GM21381 (cell line): Measurements from ENCODE around the gene AMPD2.
A peak's percentile ranks its signal among the peaks of the same experiment; 100 is the strongest.
"Not testable (repeated sequence)": the region's sequence is repeated elsewhere in the genome, so short reads cannot be mapped to it uniquely, and the experiment has no call there.

Experiments
- ATAC-seq: cut with Tn5 transposase; IDR thresholded peaks from one replicate; pipeline ENCODE4 v1.9.1; 2021; ENCODE audit warnings: mild to moderate bottlenecking, moderate library complexity; ENCODE audit not compliant: unreplicated experiment

The AMPD2 gene

DNA sequence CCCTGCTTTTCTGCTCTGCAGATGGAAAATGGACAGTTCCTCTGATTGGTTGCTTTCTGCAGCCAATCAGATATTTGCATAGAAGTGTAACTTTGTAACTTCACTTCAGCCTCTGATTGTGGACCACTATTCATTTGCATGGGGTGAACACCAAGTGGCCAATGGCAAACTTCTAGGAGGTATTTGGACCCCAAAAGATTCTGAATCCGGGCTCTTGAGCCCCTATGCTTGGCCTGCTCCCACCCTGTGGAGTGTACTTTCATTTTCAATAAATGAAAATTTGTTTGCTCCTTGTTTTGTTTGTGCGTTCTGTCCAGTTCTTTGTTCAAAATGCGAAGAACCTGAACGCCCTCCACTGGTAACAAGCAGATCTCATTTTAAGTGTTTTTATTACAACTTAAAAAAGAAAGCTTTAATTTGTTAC lies 29.9 kb downstream of the AMPD2 start:
- no peak for ATAC-seq

DNA sequence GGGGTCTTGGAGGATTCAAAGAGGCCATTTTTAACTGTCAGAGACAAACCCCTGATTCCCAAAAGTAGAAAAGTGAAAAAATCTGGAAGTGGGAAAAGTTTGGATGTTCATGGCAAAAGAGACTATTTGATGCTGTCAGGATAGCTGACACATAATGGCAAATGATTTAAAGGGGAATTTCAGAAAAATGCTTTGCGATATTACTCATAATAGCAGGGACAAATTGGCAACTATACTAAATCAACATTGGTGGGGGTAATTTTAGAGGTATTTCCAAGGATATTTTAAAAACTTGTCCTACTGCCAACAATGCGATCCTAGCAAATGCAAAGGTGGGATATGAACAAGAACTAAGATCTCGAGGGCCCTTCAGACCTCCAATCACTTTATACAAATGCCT lies 31.0 kb downstream of the AMPD2 start:
- no peak for ATAC-seq

DNA sequence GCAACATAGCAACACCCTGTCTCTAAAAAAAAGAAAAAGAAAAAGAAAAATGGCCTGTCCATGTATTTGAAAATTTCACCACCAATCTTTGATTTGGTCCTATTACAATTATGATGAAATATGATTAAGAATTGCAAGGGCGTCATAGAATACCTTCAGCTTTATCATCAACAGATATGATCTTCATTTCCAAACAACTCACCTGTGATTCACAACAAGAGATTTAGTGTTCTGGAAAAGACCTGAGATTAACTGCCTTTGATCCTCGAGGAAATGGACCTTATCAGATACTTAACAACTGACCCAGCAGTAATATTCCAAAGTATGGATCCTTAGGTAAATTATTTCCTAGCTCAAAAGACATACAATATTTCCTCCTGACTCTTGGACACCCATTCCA lies 32.8 kb downstream of the AMPD2 start:
- ATAC-seq: no peak

DNA sequence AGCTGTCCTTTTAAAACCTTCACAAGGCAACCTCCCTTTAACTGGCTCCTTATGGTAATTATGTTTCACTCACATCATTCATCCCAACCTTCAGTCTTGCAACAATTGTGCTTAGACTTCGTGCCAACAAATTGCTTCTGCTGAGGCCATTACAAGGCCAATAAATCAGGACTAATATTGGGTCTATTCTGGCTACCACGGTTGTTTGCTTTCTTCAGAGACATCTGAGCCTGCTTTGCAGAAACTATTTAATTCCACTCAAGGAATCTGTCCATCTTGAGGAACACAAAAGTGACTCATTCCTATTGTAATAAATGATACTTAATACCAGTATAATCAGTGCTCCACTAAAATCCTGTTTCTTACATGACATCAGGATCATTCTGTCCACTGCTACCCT lies 33.7 kb downstream of the AMPD2 start:
- ATAC-seq: no peak

DNA sequence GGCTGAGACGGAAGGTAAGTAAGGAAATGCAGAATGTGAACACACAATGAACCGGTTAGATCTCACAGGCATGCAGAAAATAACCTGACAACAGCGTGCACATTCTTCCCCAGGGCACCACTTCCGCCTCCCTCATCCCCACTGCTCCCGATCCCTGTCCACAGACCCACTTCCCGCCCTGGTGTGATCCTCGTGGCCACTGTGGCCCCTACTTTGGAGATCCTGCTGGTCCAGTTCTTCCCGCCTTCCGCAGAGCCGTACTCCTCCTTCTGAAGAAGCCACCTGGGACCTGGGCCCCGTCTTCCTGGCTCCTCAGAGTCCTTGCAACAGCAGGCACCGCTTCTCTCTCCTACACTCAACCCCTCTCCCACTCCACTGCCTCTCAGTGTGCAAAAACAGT lies 34.9 kb downstream of the AMPD2 start:
- ATAC-seq: no peak

DNA sequence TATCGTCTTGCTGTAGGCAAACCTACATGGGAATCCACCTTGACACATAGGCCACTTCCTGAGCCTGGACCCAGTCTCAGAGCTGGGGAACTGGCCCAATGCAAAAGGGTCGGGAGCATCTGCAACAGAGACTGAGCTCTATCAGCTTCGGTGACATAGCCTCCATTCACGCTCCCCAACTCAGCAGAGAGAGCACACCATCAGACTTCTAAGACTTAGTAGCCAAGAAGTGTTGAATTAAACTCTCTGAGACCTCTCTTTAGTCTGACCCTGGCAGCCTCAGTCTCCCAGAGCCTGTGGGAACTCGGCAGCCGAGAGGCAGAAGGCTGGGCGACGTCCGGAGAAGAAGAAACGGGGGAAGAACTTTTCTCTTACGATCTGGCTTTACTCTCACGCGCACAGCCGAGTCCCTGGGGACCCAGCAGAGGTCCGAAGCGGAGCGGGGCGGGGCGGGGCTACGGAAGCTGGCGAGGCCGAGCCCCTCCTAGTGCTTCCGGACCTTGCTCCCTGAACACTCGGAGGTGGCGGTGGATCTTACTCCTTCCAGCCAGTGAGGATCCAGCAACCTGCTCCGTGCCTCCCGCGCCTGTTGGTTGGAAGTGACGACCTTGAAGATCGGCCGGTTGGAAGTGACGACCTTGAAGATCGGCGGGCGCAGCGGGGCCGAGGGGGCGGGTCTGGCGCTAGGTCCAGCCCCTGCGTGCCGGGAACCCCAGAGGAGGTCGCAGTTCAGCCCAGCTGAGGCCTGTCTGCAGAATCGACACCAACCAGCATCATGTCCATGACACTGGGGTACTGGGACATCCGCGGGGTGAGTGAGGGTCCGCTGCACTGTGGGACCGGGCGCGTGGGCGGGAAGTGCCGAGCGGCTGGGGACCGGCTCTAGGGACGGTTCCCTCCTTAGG lies 36.2 kb downstream of the AMPD2 start, which contains the start of gene GSTM4:
Gene GSTM4 (plus strand): TSS at position 485 of the 905 bp plus-strand sequence. CDS start 291 bp downstream, at position 776.
- ATAC-seq: peak; percentile 95

DNA sequence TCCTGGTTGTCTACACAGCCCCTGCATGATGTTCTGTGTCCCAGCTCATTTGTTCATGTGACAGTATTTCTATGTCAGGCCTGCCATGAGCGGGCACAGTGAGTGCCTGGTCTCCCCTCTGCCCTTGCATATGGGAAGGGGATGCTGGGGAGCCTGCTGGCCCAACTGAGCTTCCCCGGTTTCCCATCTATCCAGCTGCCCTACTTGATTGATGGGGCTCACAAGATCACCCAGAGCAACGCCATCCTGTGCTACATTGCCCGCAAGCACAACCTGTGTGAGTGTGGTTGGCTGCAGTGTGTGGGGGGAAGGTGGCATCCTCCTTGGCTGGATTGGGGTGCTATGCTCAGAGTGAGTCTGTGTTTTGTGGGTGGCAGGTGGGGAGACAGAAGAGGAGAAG lies 37.8 kb downstream of the AMPD2 start:
- ATAC-seq: no peak

DNA sequence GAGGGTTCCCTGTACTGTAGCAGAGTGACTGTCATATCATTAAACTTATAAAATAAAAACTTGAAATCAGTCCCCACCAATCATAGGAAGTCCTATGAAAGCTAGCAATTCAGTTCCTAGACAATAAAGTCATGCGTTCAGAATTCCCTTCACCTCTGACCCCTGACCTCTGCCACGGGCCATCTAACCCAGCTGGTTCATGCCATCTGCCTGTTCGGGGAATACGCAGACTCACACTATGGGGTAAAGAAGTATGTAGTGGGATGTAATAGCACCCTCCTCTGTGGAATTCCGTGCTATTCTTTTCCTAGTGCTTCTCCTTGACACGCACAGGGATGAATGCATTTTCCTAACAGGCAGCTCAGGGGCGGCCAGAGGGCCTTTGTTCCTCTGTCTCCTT lies 38.3 kb downstream of the AMPD2 start:
- no peak for ATAC-seq

DNA sequence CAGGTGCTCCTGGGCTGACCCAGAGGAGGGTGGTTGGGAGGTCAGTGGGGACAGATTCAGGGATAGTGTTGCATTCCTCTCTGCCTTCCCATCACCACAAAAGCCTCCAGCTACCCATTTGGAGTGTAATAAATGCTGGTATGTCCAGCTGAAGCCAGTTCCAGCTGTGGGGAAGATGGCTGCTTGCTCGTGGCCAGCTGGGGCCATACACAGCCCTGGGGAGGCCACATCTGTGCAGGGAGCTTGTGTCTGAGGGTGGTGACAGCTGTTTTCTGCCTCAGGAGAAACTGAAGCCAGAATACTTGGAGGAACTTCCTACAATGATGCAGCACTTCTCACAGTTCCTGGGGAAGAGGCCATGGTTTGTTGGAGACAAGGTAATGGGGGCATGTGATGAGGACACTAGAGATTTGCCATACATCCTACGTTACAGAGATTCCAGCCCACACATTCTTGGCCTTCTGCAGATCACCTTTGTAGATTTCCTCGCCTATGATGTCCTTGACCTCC lies 39.0 kb downstream of the AMPD2 start:
- ATAC-seq: no peak

DNA sequence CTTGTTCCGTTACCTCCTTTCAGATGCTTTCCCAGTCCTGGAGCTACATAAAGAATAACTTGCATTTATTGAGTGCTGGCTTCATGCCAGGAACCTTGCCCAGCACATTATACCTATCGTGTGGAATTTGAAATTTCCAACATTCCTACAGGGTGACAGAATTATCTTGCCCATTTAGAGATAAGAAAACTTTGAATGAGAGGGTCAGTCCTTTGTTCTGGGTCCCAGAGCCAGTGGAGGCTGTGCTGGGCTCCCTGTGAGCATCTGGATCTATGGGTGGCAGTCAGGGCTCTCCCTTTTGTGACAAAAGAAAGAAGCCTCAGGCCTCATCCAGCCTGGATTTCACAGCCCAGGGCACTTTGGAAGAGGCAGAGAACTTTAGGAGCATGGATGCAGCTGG lies 39.5 kb downstream of the AMPD2 start:
- no peak for ATAC-seq

DNA sequence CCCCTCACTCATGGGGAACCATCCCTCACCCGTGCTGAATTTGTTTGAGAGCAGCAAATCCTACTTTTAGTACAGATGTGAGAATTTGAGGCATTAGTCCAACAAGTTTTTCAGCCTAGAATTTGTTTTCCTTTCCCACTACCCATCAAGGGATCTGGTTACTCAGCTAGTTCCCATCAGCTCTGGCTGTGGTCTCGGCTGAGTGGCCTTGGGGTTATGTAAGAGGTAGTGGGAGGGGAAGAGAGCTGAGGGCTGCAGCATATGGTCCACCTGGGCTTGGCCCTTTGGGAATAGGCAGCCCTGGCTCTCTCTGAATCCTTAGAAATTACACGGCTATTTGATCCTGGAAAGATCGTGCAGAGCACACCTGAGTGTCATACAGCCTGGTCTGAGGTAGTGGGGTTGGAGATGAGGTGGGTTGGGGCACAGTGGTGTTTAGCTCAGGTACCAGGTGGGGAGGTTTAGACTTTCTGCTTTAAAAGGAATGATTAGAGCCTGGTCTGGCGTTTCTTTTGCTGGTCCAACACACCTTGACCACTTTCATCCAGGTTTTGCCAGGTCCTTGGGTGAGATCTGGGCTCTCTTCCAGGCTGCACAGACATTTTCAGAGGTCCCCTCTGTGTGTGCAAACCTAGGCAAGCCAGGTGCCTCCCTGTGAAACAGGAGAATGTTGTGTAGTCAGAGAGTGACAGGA lies 40.5 kb downstream of the AMPD2 start:
- ATAC-seq: no peak

DNA sequence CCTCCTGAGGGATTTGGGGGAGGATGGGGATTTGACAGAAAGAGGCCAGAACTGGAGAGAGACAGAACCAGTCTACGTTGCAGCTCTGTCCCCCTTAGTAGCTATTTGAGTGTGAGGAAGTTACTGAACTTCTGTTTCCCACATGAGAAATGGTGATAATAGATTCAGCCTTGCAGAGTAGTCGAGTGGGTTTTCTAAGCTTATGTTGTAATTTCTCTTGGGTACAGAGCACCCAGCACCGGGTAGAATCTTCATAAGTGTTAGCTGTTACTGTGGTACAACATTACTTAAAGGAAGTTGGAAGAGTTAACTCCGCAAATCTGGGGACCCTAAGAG lies 41.0 kb downstream of the AMPD2 start:
- not testable (repeated sequence) for ATAC-seq

DNA sequence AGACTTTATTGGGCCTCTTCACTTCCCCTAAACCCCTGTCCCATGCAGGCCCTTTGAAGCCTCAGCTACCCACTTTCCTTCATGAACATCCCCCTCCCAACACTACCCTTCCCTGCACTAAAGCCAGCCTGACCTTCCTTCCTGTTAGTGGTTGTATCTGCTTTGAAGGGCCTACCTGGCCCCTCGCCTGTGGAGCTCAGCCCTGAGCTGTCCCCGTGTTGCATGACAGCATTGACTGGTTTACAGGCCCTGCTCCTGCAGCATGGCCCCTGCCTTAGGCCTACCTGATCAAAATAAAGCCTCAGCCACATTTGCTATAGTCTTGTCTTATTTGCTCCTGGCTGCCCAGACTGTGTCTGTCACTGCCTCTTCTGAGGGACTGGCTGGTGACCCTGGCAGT lies 41.8 kb downstream of the AMPD2 start:
- no peak for ATAC-seq

DNA sequence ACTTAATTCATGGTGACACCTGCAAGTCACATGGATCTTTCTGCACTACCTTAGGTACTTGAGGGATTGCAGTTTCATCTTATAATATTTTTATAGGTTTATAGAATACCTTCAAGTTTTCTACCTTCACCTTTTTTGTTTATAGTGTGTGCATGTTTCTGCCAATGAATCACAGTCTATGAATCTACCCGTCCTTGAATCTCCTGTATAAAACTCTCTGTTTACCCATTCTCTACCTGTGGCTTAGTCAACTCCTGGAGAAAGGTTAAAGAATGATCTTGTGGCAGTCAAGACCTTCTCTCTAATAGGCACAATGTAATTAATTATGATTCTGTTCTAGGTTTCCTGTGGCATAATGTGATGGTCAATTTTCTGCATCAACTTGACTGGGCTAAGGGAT lies 45.0 kb downstream of the AMPD2 start:
- no peak for ATAC-seq

DNA sequence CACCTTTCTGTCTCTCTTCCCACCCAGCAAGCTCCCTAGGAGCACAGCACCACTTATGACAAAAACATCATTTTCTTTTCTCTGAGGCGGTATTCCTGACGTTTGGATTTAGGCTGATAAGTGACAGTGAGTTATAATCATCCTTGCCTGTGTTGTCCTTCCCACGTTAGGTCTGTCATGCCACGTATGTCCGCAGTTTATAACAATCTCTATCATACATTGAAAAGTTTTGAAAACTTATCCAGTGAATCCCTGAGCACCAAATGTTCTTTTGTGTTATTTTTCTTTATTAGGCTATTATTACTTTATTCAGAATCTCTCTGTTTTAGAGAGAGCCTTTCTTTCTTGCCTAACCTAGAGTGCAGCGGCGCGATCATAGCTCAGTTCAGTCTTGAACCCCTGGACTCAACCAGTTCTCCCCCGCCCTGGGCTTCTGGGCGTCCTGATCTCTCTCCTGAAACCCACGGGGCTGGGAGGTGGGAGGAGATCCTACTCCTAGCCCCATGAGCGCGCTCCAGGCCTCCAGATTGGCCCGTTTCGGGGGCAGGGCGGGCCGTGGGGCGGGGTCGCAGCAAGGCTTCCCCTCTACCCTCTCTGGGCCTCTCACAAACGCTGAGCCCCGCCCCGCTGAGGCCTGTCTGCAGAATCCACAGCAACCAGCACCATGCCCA lies 48.0 kb downstream of the AMPD2 start, which contains the start of gene GSTM2:
Gene GSTM2 (plus strand): TSS at position 606 of the 671 bp plus-strand sequence. CDS start 59 bp downstream, at position 665.
- peak; percentile 92 for ATAC-seq

DNA sequence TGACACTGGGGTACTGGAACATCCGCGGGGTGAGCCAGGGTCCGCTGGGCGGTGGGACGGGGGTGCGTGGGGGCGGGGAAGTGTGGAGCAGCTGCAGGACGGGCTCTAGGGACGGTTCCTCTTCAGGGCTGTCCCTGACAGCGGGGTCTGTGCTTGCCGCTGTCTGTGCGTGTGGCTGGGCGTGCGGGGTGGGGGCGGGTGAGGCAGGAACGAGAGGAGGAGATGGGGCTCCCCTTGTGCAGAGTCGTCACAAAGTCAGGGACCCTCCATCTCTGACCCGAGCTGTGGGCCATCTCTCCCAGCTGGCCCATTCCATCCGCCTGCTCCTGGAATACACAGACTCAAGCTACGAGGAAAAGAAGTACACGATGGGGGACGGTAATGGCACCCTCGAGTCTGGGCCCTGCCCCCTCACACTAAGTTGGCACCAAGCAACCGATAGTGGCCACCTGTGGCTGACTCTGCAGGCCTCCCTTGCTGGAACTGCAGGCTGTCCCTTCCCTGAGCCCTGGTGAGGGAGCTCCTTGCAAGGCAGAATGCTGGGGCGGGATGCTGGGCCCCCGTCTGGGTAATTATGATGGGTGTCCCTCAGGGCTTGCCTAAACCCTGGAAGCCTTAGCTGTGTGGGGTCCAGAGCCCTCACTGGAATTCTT lies 48.6 kb downstream of the AMPD2 start:
- ATAC-seq: no peak

DNA sequence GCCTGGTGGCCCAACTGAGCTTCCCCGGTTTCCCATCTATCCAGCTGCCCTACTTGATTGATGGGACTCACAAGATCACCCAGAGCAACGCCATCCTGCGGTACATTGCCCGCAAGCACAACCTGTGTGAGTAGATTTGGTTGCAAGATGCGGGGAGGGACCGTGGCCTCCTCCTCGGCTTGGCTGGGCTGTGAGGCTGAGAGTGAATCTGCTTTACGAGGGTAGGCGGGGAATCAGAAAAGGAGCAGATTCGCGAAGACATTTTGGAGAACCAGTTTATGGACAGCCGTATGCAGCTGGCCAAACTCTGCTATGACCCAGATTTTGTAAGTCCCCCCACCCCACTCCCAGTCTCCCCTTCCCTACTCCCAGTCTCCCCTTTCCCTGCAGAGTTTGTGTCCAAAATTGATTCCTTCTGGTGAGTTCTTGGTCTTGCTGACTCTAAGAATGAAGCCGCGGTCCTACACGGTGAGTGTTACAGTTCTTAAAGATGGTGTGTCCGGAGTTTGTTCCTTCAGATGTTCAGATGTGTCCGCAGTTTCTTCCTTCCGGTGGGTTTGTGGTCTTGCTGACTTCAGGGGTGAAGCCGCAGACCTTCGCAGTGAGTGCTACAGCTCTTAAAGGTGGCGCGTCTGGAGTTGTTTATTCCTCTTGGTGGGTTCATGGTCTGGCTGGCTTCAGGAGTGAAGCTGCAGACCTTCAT lies 49.8 kb downstream of the AMPD2 start:
- ATAC-seq: no peak

DNA sequence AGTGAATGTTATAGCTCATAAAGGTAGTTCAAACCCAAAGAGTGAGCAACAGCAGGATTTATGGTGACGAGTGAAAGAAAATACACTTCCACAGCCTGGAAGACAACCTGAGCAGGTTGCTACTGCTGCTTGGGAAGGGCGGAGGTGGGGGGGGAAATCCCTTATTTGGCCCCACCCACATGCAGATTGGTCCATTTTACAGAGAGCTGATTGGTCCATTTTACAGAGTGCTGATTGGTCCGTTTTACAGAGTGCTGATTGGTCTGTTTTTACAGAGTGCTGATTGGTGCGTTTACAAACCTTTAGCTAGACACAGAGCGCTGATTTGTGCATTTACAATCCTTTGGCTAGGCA lies 50.3 kb downstream of the AMPD2 start:
- not testable (repeated sequence) for ATAC-seq

DNA sequence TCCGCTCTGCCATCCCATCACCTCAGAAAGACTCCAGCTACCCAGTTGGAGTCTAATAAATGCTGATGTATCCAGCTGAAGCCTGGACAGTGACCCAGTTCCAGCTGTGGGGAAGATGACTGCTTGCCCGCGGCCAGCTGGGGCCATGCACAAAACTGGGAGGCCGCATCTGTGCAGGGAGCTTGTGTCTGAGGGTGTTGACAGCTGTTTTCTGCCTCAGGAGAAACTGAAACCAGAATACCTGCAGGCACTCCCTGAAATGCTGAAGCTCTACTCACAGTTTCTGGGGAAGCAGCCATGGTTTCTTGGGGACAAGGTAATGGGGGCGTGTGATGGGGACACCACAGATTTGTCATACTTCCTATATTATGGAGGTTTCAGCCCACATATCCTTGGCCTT lies 51.4 kb downstream of the AMPD2 start:
- ATAC-seq: no peak

DNA sequence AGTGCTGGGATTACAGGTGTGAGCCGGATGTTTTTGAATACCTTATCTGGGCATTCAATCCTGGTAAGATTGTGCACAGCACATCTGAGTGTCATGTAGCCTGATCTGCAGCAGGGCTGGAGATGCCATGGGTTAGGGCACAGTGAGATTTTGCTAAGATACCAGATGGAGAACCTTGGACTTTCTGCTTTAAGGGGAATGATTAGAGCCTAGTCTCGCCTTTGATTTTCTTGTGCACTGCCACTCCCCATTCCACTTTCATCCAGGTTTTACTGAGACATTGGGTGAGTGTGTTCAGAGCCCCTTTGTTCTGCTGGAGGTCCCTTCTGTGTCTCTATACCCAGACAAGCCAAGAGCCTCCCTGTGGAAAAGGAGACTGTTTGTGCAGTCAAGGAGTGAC lies 54.2 kb downstream of the AMPD2 start:
- ATAC-seq: not testable (repeated sequence)
